GM18873 (cell line): ENCODE data around the gene ATP10D.
"Not testable (repeated sequence)": the region's sequence is repeated elsewhere in the genome, so short reads cannot be mapped to it uniquely, and the experiment has no call there.

Experiments used
- ATAC-seq: cut with Tn5 transposase; IDR thresholded peaks from one replicate; pipeline ENCODE4 v1.9.1; 2021; ENCODE audit warnings: mild to moderate bottlenecking, moderate library complexity, moderate number of reproducible peaks; ENCODE audit not compliant: unreplicated experiment, low FRiP score

Gene ATP10D

GRCh38 chr4:47532658-47533057 lies 47.6 kb downstream of the ATP10D start:
- ATAC-seq: no peak

DNA sequence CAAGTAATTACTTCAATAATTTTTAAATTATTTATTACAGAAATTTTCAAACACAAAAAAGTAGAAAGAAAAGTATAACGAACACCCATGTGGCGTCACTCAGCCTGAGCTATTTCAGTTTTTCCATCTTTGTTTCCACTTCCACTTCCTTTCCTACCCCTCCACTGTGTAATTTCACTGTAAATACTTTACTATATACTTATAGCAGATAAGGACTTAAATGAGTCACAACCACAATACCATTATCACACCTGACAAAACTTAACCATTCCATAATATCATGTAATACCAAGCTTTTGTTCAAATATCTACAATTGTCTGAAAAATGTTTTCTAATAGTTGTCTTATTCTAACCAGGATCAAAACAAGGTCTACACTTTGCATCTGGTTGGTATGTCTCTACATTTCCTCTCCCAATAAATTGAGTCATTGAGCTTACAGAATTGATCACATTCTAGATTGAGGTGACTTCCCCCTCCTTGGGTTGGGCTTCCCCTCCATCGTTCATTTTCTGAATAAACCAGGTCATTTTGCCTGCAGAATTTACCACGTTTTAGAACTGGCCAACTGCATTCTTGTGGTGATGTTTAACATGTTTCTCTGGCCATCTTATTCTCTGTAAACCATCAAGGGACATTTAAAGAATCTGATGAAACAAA lies 48.7 kb downstream of the ATP10D start:
- no peak for ATAC-seq

- ATAC-seq: no peak
Measured at GRCh38 chr4:47534772-47535171, 49.7 kb downstream of the ATP10D start.

- no peak for ATAC-seq
Measured at GRCh38 chr4:47535567-47536147, 50.6 kb downstream of the ATP10D start.

GRCh38 chr4:47536966-47537365 lies 51.9 kb downstream of the ATP10D start:
- no peak for ATAC-seq

GRCh38 chr4:47538111-47538824 lies 53.2 kb downstream of the ATP10D start:
- ATAC-seq: no peak

DNA sequence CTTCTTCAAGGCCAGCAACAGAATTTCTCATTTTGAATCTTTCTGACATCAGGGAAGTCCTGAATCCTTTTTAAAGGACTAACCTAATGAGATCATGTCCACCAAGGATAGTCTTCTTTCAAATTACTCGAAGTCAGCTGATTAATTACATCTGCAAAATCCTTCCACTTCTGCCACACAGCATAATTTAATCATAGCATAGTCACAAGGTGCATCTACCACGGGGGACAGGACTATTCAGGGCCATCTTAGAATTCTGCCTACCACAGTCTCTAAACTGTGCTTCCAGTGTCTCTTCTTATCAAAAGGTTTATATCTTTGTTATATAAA lies 53.7 kb downstream of the ATP10D start:
- ATAC-seq: no peak

- ATAC-seq: not testable (repeated sequence)
Measured at GRCh38 chr4:47542640-47543039, 57.6 kb downstream of the ATP10D start.

DNA sequence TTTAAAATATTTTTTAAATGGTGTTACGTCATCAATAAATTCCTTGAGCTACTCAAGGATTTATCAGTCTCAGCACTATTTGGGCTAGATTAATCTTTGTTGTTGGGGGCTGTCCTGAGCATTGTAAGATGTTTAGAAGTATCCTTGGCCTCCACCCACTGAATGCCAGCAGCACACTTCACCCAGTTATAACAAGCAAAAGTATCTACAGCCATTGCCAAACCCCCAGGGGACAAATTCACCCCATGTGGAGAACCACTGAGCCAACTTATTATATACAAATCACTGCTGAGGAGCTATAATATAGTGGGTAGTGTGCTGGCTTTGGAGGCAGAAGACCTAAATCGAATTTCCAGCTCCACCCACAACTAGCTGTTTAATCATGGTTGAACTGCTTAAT lies 58.3 kb downstream of the ATP10D start:
- ATAC-seq: no peak

DNA sequence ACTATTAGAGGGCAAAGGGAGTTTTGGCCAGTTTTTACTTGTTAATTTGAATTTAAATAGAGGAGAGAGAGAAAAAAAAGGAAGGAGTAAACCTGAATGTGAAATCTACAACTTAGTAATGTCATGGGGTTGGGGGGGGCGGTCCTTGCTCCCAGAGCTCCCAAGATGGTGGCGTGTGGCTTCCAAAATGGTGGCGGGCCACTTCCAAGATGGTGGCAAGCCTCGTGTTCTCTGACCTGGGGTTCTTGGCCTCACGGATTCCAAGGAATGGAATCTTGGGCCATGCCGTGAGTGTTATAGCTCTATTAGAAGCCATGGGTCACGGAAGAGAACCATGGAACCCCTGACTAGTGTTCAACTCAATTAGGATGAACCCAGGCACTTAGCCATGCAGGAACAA lies 65.3 kb downstream of the ATP10D start:
- ATAC-seq: not testable (repeated sequence)

DNA sequence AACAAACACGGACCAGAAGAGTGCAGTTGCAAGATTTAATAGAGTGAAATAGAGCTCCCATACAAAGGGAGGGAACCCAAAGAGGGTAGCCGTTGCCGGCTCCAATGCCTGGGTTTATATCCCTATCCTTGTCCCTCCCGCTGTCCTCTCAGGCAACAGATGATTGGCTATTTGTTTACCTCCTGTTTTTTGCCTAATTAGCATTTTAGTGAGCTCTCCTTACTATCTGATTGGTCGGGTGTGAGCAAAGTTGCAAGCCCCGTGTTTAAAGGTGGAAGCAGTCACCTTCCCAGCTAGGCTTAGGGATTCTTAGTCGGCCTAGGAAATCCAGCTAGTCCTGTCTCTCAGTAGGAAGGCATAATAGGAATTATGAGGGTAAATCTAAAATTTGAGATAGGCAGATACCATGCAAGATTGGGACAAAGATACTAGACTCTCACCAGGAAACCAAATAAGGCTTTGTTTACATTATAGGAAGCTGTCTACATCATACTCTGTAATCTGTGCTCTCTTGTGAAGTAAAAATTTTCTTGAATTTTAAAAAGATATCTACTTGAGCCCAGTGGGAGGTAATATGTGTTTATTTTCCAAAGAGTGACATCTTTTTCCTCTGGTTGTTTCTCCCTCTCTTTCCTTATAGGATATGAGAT lies 65.9 kb downstream of the ATP10D start:
- no peak for ATAC-seq

GRCh38 chr4:47551682-47552081 lies 66.6 kb downstream of the ATP10D start:
- ATAC-seq: no peak

- no peak for ATAC-seq
Measured at GRCh38 chr4:47553329-47554125, 68.5 kb downstream of the ATP10D start.

- ATAC-seq: not testable (repeated sequence)
Measured at GRCh38 chr4:47555920-47556319, 70.8 kb downstream of the ATP10D start.

DNA sequence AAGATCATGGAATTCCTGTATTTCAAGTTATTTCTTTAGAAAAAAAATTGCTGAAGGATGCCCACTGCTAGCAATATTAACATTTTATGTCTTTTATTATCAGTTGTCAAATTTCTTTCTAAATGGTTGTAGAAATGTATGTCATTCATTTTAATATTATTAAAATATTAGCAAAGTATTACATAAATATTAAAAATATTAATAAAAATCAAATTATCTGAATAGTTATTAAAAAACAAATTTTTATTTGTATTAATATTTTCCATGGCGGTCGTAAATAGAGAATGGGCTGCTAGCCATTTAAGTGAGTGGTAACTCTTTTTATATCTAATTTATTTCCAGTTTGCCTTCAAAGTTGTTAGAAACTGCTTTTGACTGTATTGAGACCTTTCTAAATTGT lies 72.2 kb downstream of the ATP10D start:
- ATAC-seq: no peak

GRCh38 chr4:47560682-47561081 lies 75.6 kb downstream of the ATP10D start:
- no peak for ATAC-seq

GRCh38 chr4:47561331-47561730 lies 76.3 kb downstream of the ATP10D start:
- no peak for ATAC-seq

GRCh38 chr4:47562297-47562696 lies 77.2 kb downstream of the ATP10D start:
- ATAC-seq: no peak

- no peak for ATAC-seq
Measured at GRCh38 chr4:47566566-47566965, 81.5 kb downstream of the ATP10D start.

DNA sequence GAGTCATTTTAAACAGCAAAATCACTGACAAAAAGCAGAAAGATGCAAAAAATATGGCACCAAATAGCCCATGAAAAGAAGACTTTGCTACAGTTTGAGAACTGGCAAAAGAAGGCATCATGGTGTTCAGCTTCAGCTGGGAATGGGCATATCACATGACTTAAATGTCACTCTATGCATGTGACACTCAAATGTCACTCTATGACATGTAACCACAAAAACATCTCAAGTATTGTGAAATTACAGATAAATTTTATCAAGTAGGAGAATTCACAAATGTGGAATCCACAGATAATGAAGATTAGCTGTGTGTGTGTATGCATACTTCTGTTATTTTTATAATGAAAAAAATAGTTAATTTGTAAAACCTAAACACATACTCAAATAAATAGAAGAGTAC lies 81.9 kb downstream of the ATP10D start:
- no peak for ATAC-seq

DNA sequence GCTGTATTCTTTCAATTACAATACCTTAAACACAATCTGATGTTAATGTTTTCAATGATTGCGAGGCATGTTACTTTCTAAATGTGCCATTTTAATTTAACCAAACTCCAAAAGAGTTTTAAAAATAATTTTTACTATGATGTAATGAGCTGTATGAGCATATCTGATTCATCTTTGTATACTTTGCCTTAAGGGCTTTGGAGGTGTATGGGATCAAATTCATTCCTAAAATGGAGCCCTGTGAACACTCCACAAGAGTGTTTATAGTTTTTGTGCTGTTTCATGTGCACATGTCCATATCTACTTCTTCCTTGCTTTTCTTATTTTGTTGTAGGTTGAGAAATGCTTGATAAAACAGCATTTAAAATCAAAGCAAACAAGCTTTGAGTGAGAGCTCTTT lies 82.4 kb downstream of the ATP10D start:
- ATAC-seq: no peak
